GM19395 (cell line): ENCODE data around the gene CDT1.

ENCODE experiments used
- ATAC-seq: cut with Tn5 transposase; IDR thresholded peaks from one replicate; pipeline ENCODE4 v1.9.1; 2021; ENCODE audit warnings: mild to moderate bottlenecking, moderate library complexity; ENCODE audit not compliant: unreplicated experiment

CDT1 gene

GRCh38 chr16:88854306-88855111 is 50.9 kb downstream of the CDT1 start:
- ATAC-seq = no peak

GRCh38 chr16:88855176-88855575 is 51.6 kb downstream of the CDT1 start:
- no peak for ATAC-seq

- no peak for ATAC-seq
These were observed 52.1 kb downstream of the CDT1 start for GRCh38 chr16:88855736-88856121.

GRCh38 chr16:88856122-88856827 is 52.7 kb downstream of the CDT1 start:
- ATAC-seq = peak; percentile 21

- peak; percentile 80 for ATAC-seq
These were observed 53.5 kb downstream of the CDT1 start, which contains the start of the genes GALNS and TRAPPC2L for GRCh38 chr16:88856828-88857727. Gene GALNS, minus strand, starts transcription at chr16:88856947. Its CDS starts 70 bp downstream, at chr16:88856877. Gene TRAPPC2L, plus strand, starts transcription at chr16:88857127. Its CDS starts 24 bp downstream, at chr16:88857151.

- ATAC-seq = peak; percentile 42
These were observed 54.2 kb downstream of the CDT1 start for GRCh38 chr16:88857728-88858339.
